Measurements from ENCODE around the gene PLCB1.

DNA sequence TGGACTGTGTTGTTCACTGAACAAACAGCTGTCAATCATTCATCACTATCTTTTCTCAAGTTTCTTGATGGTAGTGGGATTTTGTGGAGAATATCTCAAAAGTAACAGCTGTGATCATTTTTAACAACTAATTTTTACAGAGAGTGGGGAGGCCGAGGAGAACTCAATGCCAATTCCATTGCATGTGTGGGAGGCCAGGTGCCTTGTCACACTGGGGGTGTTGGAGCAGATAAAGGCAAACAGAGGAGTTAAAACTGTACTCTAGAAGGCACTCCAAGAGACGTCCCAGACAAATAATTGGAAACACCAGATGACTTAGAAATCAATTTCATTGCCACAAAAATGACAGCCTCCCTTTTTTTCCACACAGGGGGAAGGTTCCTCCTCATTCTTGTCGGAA, 669.6 kb downstream of the PLCB1 start:
- no peak for TF ChIP-seq CTCF (conservative IDR thresholded peaks at IDR 0.05; ENCODE audit: low read length)
- TF ChIP-seq EZH2phosphoT487 (IDR thresholded peaks at IDR 0.05; ENCODE audit: borderline replicate concordance): no peak
